MCF 10A (cell line): ENCODE data around the gene MFSD2A. TPM values are rescaled to one million over a fixed set of nuclear protein-coding genes. Genes with fewer than 3 reads are reported as not detected.

Experiments
- BruUV-seq: library from RNA; stranded (reverse); fragments of 400-500 nt; replicated peaks from 2 replicates; lab custom pipeline; 2021; lab: Mats Ljungman, UMichigan
- CTCF ChIA-PET: fragments of 300-600 bp; sonication (Branson Sonifier 250); formaldehyde crosslinking; extraction: SDS; loops from one replicate; lab custom pipeline; 2021; ENCODE audit warnings: antibody characterized with exemption, inconsistent platforms; lab: Yijun Ruan, JAX
- POLR2A ChIA-PET: fragments of 300-600, 350-650 bp; sonication (Branson Sonifier 250); formaldehyde crosslinking; extraction: SDS; loops from one replicate; lab custom pipeline; 2020; ENCODE audit warnings: antibody characterized with exemption, inconsistent platforms; lab: Yijun Ruan, JAX
- DNase-seq: peaks from one replicate; pipeline ENCODE4 v3.0.0-alpha.2; 2018; ENCODE audit not compliant: unreplicated experiment
- H3K27ac Mint-ChIP-seq: one replicate; pipeline ENCODE4 v1.8.0; 2022; ENCODE audit warnings: mild to moderate bottlenecking, low read depth, mixed read lengths; ENCODE audit not compliant: unreplicated experiment
- H3K27me3 Mint-ChIP-seq: one replicate; pipeline ENCODE4 v1.8.0; 2022; ENCODE audit warnings: mixed read lengths; ENCODE audit not compliant: insufficient read depth, unreplicated experiment
- H3K36me3 Mint-ChIP-seq: one replicate; pipeline ENCODE4 v1.8.0; 2022; ENCODE audit warnings: mild to moderate bottlenecking, moderate library complexity, mixed read lengths; ENCODE audit not compliant: insufficient read depth, unreplicated experiment
- H3K4me1 Mint-ChIP-seq: one replicate; pipeline ENCODE4 v1.8.0; 2022; ENCODE audit warnings: mixed read lengths; ENCODE audit not compliant: insufficient read depth, unreplicated experiment
- H3K4me3 Mint-ChIP-seq: one replicate; pipeline ENCODE4 v1.8.0; 2022; ENCODE audit warnings: mild to moderate bottlenecking, moderate library complexity, mixed read lengths; ENCODE audit not compliant: unreplicated experiment
- H3K9me3 Mint-ChIP-seq: one replicate; pipeline ENCODE4 v1.8.0; 2022; ENCODE audit warnings: mixed read lengths; ENCODE audit not compliant: unreplicated experiment
- CTCF ChIP-seq: fragments of 200-600 bp; IDR thresholded peaks from one replicate; pipeline ENCODE4 v1.8.0; 2022; ENCODE audit warnings: antibody characterized with exemption, mild to moderate bottlenecking; ENCODE audit not compliant: unreplicated experiment
- intact Hi-C: fragments of 100-400 bp; cut with micrococcal nuclease; formaldehyde crosslinking; loops from 2 replicates; pipeline ENCODE4 v1.14.1; 2022
- total RNA-seq: library from RNA; stranded (reverse); gene quantifications from 2 replicates; pipeline ENCODE4 v1.2.3, GENCODE V29; 2022

The MFSD2A gene
- total RNA-seq, 1 experiment from 2014 or later: 49.1 TPM

DNA sequence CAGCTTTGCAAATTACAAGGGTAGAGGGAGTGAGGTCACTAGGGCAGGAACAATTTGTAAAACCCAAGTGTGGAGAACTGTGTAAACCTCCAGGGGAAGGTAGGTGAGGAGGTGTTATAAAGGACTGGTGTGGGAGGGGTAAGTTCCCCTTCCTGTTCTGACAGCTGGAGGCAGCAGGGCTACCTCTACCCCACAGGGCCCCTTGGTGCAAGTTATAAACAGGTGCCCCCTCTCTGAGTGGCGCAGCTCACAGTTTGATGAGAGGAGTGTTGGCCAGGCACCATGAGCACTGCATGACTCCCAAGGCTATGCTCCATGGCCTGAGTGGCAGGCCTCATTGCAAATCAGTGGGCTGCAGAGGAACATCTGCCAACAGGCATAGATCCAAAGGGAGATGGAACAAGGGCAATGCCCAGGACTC, 41.0 kb downstream of the MFSD2A start:
- ChIA-PET POLR2A (interaction anchor here (0.6 kb wide), 1 partner anchor 33 kb away, joined by 4 read pairs; no protein-coding TSS in a partner anchor), CTCF (no interaction called here)
- no peaks in the 10 kb centered on the region for H3K4me1 Mint-ChIP-seq
- no peak for TF ChIP-seq CTCF
- no peak overlapping the region for H3K27ac Mint-ChIP-seq
- no peak for DNase-seq
- no TSS peak for BruUV-seq
- H3K27me3 Mint-ChIP-seq: no peaks in the 10 kb centered on the region
- intact Hi-C loops: no loop called here
- H3K4me3 Mint-ChIP-seq: no peak overlapping the region
- H3K9me3 Mint-ChIP-seq: no peaks in the 10 kb centered on the region
- H3K36me3 Mint-ChIP-seq: no peaks in the 10 kb centered on the region

- Mint-ChIP-seq H3K9me3 (no peaks in the 10 kb centered on the region), H3K4me3 (no peak overlapping the region), H3K27me3 (no peaks in the 10 kb centered on the region), H3K4me1 (no peaks in the 10 kb centered on the region), H3K27ac (no peak overlapping the region), H3K36me3 (no peaks in the 10 kb centered on the region)
- no peak for TF ChIP-seq CTCF
- POLR2A ChIA-PET: interaction anchor here (0.6 kb wide), 1 partner anchor 32 kb away, joined by 4 read pairs; no protein-coding TSS in a partner anchor
- CTCF ChIA-PET: interaction anchor here (0.7 kb wide), 1 partner anchor 77 kb away, joined by 4 read pairs; no protein-coding TSS in a partner anchor
- no peak for DNase-seq
- no TSS peak for BruUV-seq
- intact Hi-C loops: no loop called here
Observed at GRCh38 chr1:39996396-39997004, 41.6 kb downstream of the MFSD2A start.

DNA sequence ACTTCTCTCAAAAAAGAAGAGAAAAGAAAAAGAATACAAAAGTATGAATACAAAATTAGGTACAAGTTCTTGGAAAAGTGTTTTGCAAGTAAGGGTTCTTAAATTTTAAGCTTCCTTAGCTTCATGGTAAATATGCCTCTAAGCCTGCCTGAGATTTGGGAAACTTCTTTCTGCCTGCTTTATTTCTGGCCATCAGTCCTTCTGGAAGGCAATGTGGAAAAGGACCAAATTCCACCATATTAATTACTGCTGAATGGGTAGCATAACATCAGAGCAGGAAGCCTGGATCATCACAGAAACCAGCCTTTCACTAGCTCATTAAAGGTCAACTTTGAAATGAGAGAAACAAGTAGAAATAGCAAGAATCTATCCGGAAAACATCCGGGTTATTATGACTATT, 46.5 kb downstream of the MFSD2A start:
- no peak for DNase-seq
- intact Hi-C loops: no loop called here
- CTCF ChIA-PET: interaction anchor here (0.6 kb wide), 1 partner anchor 76 kb away, joined by 4 read pairs; no protein-coding TSS in a partner anchor
- BruUV-seq: no TSS peak
- Mint-ChIP-seq H3K27me3 (no peaks in the 10 kb centered on the region), H3K4me3 (no peak overlapping the region), H3K27ac (no peak overlapping the region), H3K4me1 (peaks cover 5% of the 10 kb centered on the region), H3K36me3 (no peaks in the 10 kb centered on the region), H3K9me3 (no peaks in the 10 kb centered on the region)
- POLR2A ChIA-PET: interaction anchor here (0.7 kb wide), 1 partner anchor 172 kb away, joined by 3 read pairs; no protein-coding TSS in a partner anchor
- TF ChIP-seq CTCF: no peak

DNA sequence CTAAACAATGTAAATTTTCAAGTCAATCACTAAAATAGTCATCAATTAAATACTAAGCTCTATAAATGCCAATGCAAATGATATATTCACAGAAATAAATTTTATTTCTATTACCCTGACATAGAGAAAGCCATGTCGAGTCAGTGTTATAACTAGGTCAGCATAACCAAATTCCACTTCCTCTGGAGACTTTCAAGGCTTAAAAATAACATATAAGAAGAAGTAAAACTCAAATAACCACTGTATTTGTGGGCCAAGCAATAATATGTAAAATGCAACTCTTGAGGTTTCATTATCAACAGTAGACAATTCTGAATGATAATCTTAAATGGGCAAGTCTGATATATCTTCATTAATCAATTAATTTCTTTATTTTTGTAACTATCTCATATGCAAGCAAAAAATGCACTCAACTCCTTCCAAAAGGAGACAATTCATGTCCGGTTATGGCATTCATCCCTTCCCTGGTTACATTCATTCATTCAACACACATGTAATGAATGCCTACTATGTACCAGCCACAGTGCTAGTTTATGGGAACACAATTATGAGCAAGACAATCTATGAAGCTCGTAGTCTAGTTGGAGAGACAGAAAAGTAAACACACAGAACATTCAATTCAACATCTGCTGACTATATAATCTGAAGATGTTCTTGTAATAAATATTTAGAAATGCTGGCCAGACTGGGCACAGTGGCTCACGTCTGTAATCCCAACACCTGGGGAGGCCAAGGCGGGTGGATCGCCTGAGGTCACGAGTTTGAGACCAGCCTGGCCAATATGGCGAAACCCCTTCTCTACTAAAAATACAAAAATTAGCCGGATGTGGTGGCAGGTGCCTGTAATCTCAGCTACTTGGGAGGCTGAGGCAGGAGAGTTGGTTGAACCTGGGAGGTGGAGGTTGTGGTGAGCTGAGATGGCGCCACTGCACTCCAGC, 48.5 kb downstream of the MFSD2A start:
- H3K27me3 Mint-ChIP-seq: no peaks in the 10 kb centered on the region
- no peaks in the 10 kb centered on the region for H3K36me3 Mint-ChIP-seq
- ChIA-PET POLR2A (interaction anchor here (2.6 kb wide), 1 partner anchor 11 kb away, joined by 14 read pairs; no protein-coding TSS in a partner anchor), CTCF (interaction anchor here (0.5 to 1.1 kb wide), 3 partner anchors 29 to 977 kb away, joined by 3 to 4 read pairs (median 3); partner anchors contain the start of gene NDUFS5)
- DNase-seq: no peak
- no peaks in the 10 kb centered on the region for H3K9me3 Mint-ChIP-seq
- no TSS peak for BruUV-seq
- H3K4me1 Mint-ChIP-seq: peaks cover 5% of the 10 kb centered on the region
- no peak overlapping the region for H3K4me3 Mint-ChIP-seq
- no peak for TF ChIP-seq CTCF
- intact Hi-C loops: no loop called here
- no peak overlapping the region for H3K27ac Mint-ChIP-seq
